HFFc6 (cell line): ENCODE data around the gene CALB2. TPM values are rescaled to one million over a fixed set of nuclear protein-coding genes. Genes with fewer than 3 reads are reported as not detected.
A peak's percentile ranks its signal among the peaks of the same experiment; 100 is the strongest.

Experiments
- DNase-seq: peaks from one replicate; pipeline ENCODE4 v3.0.0-alpha.2; 2018
- H3K27ac Mint-ChIP-seq: 2 replicates; pipeline ENCODE4 v1.8.0; 2020; ENCODE audit warnings: mild to moderate bottlenecking, mixed read lengths
- H3K27me3 Mint-ChIP-seq: 2 replicates; pipeline ENCODE4 v1.8.0; 2021; ENCODE audit warnings: mild to moderate bottlenecking, moderate library complexity, mixed read lengths; ENCODE audit not compliant: insufficient read depth
- H3K36me3 Mint-ChIP-seq: 2 replicates; pipeline ENCODE4 v1.8.0; 2021; ENCODE audit warnings: low read depth, mixed read lengths
- H3K4me1 Mint-ChIP-seq: 2 replicates; pipeline ENCODE4 v1.8.0; 2020; ENCODE audit warnings: low read depth, mixed read lengths
- H3K4me3 Mint-ChIP-seq: 2 replicates; pipeline ENCODE4 v1.8.0; 2020; ENCODE audit warnings: mild to moderate bottlenecking, moderate library complexity, mixed read lengths
- H3K9me3 Mint-ChIP-seq: 2 replicates; pipeline ENCODE4 v1.8.0; 2020; ENCODE audit warnings: mild to moderate bottlenecking, mixed read lengths
- total RNA-seq, 6 experiments: library from RNA; stranded (reverse); fragmentation: NEBNext Ultra II Directional; extraction: Animal tissue kit (Norgen Biotek cat#: 25700); gene quantifications; 2 replicates in 1 of 6; 3 replicates in 5 of 6; pipeline ENCODE4 v1.2.3, GENCODE V29; 2021
- TF ChIP-seq, protein P1 (sequence below): fragments of 200-600 bp; sonication (generic); IDR thresholded peaks from 2 replicates; pipeline ENCODE4 v1.5.0; 2021; ENCODE audit warnings: antibody characterized with exemption, mild to moderate bottlenecking

Gene CALB2
- total RNA-seq, 6 experiments from 2014 or later = 0.14 to 1.1 (median 0.70) TPM; not detected in 3

DNA sequence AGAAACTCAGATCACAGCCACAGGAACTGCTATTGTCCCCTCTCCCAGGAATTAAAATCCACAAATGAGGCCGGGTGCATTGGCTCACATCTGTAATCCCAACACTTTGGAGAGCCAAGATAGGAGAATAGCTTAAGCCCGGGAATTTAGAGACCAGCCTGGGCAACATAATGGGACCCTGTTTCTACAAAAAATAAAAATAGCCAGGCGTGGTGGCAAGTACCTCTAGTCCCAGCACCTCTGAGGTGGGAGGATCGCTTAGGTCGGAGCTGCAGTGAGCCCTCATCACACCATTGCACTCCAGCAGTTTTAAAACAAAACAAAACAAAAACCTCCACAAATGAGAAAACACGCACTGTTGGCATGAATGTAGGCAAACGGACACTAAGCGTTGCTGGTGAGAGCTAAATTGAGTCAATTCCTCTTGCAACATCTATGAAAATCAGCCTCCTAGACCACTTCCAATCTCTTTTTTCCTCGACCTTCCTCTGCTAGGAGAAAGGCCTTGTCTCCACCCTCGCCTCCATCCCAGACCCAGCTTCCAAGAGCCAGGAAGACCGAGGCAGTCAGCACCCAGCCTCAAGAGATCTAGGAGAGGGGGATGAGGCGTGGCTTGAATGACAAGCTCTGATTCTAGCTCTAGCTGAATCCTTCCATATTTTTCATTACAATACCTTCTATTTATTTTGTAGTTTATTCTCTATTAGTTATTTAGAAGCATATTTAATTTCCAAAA is 68.5 kb downstream of the CALB2 start:
- no peak for DNase-seq
- H3K4me1 Mint-ChIP-seq = peaks cover 16% of the 10 kb centered on the region
- H3K4me3 Mint-ChIP-seq = no peak overlapping the region
- no peaks in the 10 kb centered on the region for H3K36me3 Mint-ChIP-seq
- H3K27ac Mint-ChIP-seq = no peak overlapping the region
- TF ChIP-seq, protein P1, sequence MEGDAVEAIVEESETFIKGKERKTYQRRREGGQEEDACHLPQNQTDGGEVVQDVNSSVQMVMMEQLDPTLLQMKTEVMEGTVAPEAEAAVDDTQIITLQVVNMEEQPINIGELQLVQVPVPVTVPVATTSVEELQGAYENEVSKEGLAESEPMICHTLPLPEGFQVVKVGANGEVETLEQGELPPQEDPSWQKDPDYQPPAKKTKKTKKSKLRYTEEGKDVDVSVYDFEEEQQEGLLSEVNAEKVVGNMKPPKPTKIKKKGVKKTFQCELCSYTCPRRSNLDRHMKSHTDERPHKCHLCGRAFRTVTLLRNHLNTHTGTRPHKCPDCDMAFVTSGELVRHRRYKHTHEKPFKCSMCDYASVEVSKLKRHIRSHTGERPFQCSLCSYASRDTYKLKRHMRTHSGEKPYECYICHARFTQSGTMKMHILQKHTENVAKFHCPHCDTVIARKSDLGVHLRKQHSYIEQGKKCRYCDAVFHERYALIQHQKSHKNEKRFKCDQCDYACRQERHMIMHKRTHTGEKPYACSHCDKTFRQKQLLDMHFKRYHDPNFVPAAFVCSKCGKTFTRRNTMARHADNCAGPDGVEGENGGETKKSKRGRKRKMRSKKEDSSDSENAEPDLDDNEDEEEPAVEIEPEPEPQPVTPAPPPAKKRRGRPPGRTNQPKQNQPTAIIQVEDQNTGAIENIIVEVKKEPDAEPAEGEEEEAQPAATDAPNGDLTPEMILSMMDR = no peak
- H3K9me3 Mint-ChIP-seq = no peaks in the 10 kb centered on the region; the same call in 1 of the 2 replicates
- H3K27me3 Mint-ChIP-seq = peaks cover 35% of the 10 kb centered on the region

DNA sequence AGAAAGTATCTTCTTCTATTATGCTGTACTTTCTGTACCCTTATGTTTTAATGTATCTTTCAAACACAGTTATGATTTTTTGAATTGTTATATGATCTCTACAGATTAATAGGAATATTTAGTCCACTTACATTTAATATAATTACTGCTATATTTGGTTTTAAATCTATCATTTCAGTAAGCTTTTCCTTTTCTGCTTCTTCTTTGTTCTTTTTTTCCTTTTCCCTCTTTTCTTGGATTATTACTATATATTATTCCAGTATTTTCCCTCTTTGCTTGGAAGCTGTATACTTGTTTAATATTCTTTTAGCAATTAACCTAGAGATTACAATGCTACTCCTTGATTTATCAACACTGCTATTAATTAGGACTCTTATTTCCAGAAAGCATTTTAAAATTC is 69.9 kb downstream of the CALB2 start:
- Mint-ChIP-seq H3K9me3 (no peaks in the 10 kb centered on the region; the same call in 1 of the 2 replicates), H3K27ac (peak overlapping the region; percentile 40), H3K4me3 (no peak overlapping the region), H3K4me1 (peaks cover 16% of the 10 kb centered on the region), H3K36me3 (no peaks in the 10 kb centered on the region), H3K27me3 (peaks cover 39% of the 10 kb centered on the region)
- TF ChIP-seq, protein P1 = no peak
- no peak for DNase-seq

DNA sequence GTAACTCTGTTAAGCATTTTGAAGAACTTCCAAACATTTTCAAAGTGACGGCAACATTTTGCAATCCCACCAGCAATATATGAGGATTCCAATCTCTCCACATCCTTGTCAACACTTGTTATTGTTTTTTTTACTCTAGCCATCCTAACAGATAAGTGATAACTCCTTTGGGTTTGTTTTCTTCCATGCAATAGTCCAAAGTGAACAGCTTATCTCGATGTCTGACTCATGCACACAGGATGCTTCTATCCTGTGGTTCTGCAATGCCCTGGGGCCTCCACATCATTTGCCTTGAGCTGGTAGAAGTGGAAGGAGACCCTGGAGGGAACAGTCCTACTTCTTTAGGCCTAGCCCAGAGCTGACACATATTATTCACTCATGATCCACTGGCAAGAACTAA is 70.4 kb downstream of the CALB2 start:
- Mint-ChIP-seq H3K27ac (peak overlapping the region; percentile 40), H3K9me3 (no peaks in the 10 kb centered on the region; the same call in 1 of the 2 replicates), H3K4me3 (no peak overlapping the region), H3K4me1 (peaks cover 16% of the 10 kb centered on the region), H3K27me3 (peaks cover 34% of the 10 kb centered on the region), H3K36me3 (no peaks in the 10 kb centered on the region)
- TF ChIP-seq, protein P1 = no peak
- DNase-seq = peak; percentile 81

DNA sequence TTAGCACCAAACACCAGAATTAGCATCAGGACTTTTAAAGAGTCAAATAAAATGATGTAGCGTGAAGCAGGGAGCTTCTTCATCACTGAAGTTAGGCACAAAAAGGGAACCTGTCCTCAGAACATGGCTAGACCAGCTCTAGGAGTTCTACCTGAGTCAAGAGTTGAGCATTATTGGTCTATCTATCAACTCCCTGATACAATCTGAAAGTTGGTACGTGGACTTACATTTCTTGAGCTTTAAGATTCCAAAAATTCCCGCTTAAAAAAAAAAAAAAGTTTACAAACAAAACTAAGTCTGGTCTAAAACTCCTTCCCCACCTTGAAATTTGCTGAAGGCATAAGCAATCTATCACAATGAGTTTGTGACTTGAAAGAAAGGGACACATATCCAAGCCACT is 71.1 kb downstream of the CALB2 start:
- Mint-ChIP-seq H3K36me3 (no peaks in the 10 kb centered on the region), H3K9me3 (no peaks in the 10 kb centered on the region; the same call in 1 of the 2 replicates), H3K27ac (peak overlapping the region; percentile 40; the same call in 1 of the 2 replicates), H3K4me3 (no peak overlapping the region), H3K27me3 (peaks cover 28% of the 10 kb centered on the region), H3K4me1 (peaks cover 16% of the 10 kb centered on the region)
- TF ChIP-seq, protein P1 = no peak
- DNase-seq = no peak

DNA sequence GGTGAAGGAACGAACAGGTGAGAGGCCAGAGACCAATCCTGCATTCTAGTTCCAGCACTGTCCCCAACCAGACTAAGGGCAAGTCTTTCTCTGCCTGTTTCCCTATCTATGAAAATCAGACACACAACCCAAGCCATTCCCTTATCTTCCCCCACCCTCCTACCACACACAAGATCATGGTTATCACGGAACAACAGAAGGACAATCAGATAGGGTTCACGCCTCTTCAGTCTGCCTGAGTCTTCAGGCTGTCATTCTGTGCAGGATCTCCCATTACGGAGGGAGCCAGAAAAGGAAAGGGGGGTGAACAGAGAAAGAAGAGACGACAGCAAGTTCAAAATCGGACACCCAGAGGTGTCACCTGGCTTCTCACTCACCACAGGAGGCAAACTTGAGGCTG is 72.2 kb downstream of the CALB2 start:
- TF ChIP-seq, protein P1 = no peak
- H3K4me1 Mint-ChIP-seq = peaks cover 16% of the 10 kb centered on the region
- H3K27me3 Mint-ChIP-seq = peaks cover 20% of the 10 kb centered on the region
- H3K4me3 Mint-ChIP-seq = no peak overlapping the region
- no peak for DNase-seq
- no peaks in the 10 kb centered on the region for H3K36me3 Mint-ChIP-seq
- H3K27ac Mint-ChIP-seq = no peak overlapping the region
- H3K9me3 Mint-ChIP-seq = no peaks in the 10 kb centered on the region; the same call in 1 of the 2 replicates
